Activated CD4-positive, alpha-beta memory T cell treated with anti-CD3 and anti-CD28 coated beads, Interleukin-2, amount 10 ng/mL, durations not matched to agents 7 days and 5 days (primary cell): Measurements from ENCODE around the gene PKD1L1. TPM values are rescaled to one million over a fixed set of nuclear protein-coding genes. Genes with fewer than 3 reads are reported as not detected.

ENCODE experiments used
- CTCF ChIA-PET: fragments of 350-600 bp; sonication (Branson Sonifier 250); formaldehyde crosslinking; loops from one replicate; lab custom pipeline; 2021; ENCODE audit warnings: antibody characterized with exemption, inconsistent platforms; lab: Charles Lee
- POLR2A ChIA-PET: fragments of 350-600 bp; sonication (Branson Sonifier 250); formaldehyde crosslinking; loops from one replicate; lab custom pipeline; 2021; ENCODE audit warnings: antibody characterized with exemption; lab: Charles Lee
- DNase-seq: peaks from one replicate; pipeline ENCODE4 v3.0.0-alpha.2; 2020
- H3K27ac Mint-ChIP-seq: one replicate; pipeline ENCODE4 v1.8.0; 2021; ENCODE audit warnings: mild to moderate bottlenecking, mixed read lengths
- H3K27me3 Mint-ChIP-seq: one replicate; pipeline ENCODE4 v1.8.0; 2021; ENCODE audit warnings: mixed read lengths
- H3K36me3 Mint-ChIP-seq: one replicate; pipeline ENCODE4 v1.8.0; 2021; ENCODE audit warnings: low read depth, mixed read lengths
- H3K4me1 Mint-ChIP-seq: one replicate; pipeline ENCODE4 v1.8.0; 2021; ENCODE audit warnings: mixed read lengths
- H3K4me3 Mint-ChIP-seq: one replicate; pipeline ENCODE4 v1.8.0; 2021; ENCODE audit warnings: mild to moderate bottlenecking, mixed read lengths
- H3K9me3 Mint-ChIP-seq: one replicate; pipeline ENCODE4 v1.8.0; 2021; ENCODE audit warnings: mixed read lengths
- total RNA-seq, 2 experiments: library from RNA; stranded (reverse); gene quantifications; one replicate each; pipeline ENCODE4 v1.2.3, GENCODE V29; 2021

Gene PKD1L1
- total RNA-seq, 2 experiments from 2014 or later = 0.05 to 0.48 TPM

DNA sequence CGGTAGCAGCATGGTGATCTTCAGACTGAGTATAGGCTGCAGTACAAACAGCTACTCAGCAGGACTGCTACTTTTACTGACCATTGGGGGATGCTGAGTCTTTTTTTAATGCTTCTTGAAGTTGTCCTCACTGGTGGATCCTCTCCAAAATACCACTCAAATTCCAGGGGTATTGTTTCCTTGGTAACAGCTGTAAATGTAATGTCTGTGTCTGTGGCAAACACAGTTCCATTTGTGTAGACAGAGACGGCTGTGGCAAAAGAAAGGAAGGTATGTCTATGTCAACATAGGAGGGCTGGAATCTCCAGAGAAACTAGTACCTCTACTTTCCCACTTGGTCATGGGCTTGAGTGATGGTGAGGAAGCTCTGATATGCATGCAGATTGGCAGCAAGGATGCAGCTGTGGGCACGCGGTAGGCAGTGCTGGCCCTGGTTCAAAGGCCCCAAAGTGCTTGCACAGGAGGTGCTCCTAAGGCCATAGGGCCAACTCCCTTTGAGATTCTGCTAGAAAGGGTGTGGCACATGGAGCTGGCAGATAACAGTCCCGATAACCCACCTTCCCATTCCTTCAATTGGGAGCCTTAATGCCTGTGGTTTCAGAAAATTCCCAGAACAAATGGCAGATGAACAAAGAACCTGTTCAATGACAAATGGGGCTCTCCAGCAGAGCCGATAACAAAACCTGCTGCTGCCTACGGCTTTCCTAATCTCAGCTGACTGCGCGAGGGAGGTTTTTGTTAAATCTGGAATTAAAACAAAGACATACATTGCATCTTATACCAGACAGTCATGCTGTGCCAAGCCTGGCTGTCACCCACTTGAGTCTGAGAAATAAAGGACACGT is 43.0 kb downstream of the PKD1L1 start:
- POLR2A ChIA-PET = no interaction called here
- Mint-ChIP-seq H3K4me3 (no peak overlapping the region), H3K9me3 (no peaks in the 10 kb centered on the region), H3K4me1 (no peaks in the 10 kb centered on the region), H3K36me3 (no peaks in the 10 kb centered on the region), H3K27me3 (no peaks in the 10 kb centered on the region), H3K27ac (no peak overlapping the region)
- CTCF ChIA-PET = no interaction called here
- no peak for DNase-seq

DNA sequence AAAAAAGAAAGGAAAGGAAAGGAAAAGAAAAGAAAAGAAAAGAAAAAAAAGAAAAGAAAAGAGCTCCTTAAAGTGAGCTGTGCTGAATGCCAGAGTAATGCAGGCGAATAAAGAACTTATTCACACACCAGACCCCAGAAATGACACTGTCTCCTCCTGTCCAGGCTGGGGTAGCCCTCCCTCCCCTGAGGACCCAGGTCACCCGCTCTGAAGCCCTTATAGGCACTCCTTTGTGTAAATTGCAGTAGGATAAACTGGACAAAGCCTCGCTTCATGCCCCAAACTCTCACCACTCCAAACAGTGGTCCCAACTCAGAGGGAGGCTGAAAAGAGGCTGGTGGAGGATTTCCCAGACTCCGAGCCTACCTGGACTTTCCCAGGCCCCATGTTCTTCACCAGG is 46.3 kb downstream of the PKD1L1 start:
- Mint-ChIP-seq H3K4me1 (no peaks in the 10 kb centered on the region), H3K9me3 (no peaks in the 10 kb centered on the region), H3K27me3 (peaks cover 4% of the 10 kb centered on the region), H3K4me3 (no peak overlapping the region), H3K27ac (no peak overlapping the region), H3K36me3 (no peaks in the 10 kb centered on the region)
- CTCF ChIA-PET = no interaction called here
- no peak for DNase-seq
- POLR2A ChIA-PET = no interaction called here

DNA sequence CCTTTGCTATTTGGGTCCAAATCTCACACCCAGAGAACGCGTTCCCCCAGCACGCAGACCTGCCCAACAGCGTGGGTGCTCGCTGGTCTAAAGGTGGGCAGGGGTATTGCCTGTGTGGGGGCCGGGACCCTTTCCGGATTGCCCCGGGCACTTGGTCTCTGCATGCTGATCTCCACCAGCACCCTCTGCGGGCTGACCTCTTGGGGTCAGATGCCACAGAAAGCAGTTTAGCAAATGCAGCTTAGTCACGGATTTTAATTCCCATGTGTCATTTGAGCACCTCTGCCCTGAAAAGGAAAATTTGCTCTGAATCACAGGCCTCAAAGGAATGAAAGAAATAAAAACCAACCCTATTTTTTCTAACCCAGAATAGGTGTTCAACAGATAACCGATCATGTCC is 46.7 kb downstream of the PKD1L1 start:
- CTCF ChIA-PET = no interaction called here
- DNase-seq = no peak
- POLR2A ChIA-PET = no interaction called here
- Mint-ChIP-seq H3K9me3 (no peaks in the 10 kb centered on the region), H3K27ac (no peak overlapping the region), H3K36me3 (no peaks in the 10 kb centered on the region), H3K4me1 (no peaks in the 10 kb centered on the region), H3K4me3 (no peak overlapping the region), H3K27me3 (peaks cover 7% of the 10 kb centered on the region)

DNA sequence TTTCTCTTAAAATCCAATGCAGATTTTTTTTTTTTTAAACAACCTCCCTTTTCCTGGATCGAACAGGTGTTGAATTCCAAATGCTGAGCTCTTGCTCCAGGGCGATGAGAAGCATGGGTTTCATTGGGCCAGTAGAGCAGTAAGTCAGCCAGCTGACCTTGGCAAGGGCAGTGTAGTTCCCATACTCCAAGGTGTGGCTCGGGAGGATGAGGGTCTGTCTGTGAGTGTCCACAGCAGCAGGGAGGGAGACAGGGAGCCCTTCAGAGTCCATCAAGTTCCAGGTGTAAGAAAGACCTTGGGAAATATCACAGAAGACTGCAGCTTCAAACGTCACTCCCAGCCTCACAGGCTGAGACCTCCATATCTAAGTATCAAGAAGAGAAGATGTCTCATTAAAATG is 50.4 kb downstream of the PKD1L1 start:
- ChIA-PET POLR2A (no interaction called here), CTCF (no interaction called here)
- peaks cover 8% of the 10 kb centered on the region for H3K27me3 Mint-ChIP-seq

DNA sequence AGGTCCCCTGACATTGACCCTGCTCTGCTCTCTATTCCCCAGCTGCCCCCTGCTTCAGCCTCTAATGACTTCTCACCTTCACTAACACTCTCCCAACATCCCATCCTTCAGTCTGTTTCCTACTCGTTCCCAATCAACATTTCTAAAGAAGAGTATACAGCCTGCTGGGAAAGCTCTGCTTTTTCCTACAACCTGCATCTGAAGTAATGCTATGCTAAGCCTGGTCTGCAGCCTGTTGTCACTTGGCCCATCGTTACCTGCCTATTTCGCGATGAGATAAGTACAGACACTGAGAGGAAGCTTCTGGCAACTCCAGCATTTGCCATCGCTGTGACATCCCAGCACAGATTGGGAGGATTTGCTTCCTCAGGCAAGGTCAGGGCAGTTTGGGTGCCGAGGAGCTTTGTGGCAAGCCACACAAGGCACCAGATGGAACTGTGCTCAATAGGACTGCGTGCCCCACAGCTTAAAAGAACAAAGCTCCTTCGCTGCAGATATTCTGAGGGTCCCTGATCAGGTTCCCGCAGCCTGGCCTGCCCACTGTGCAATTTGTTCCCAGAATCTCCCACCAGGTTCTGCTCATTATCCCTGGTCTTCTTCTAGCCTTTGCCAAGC is 51.4 kb downstream of the PKD1L1 start:
- Mint-ChIP-seq H3K9me3 (no peaks in the 10 kb centered on the region), H3K27ac (no peak overlapping the region), H3K4me3 (no peak overlapping the region), H3K27me3 (peaks cover 8% of the 10 kb centered on the region), H3K4me1 (no peaks in the 10 kb centered on the region), H3K36me3 (no peaks in the 10 kb centered on the region)
- POLR2A ChIA-PET = no interaction called here
- DNase-seq = no peak
- CTCF ChIA-PET = no interaction called here

More for the DNA sequence above, 50.4 kb downstream of the PKD1L1 start:
- H3K36me3 Mint-ChIP-seq = no peaks in the 10 kb centered on the region
- DNase-seq = no peak
- H3K4me1 Mint-ChIP-seq = no peaks in the 10 kb centered on the region
- no peak overlapping the region for H3K4me3 Mint-ChIP-seq
- H3K9me3 Mint-ChIP-seq = no peaks in the 10 kb centered on the region
- no peak overlapping the region for H3K27ac Mint-ChIP-seq

DNA sequence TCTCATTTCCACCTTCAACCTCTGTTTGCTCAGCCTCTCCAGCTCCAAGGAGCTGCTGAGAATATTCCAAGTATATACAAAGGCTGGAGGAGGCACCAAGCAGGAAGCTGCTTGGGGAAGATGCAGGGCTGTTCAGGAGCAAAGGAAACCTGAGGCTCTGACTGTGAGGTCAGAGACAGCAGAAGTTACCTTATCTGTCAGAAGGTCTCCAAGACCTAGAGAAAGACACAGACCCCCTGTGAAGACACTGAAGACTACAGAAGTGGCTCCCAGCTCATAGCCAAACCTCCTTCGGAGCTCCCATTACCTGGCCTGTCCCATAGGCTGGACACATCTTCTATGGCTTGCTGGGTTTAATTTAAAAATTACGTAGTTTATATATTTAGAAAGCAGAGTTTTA is 53.2 kb downstream of the PKD1L1 start:
- Mint-ChIP-seq H3K36me3 (no peaks in the 10 kb centered on the region), H3K9me3 (no peaks in the 10 kb centered on the region), H3K27me3 (peaks cover 8% of the 10 kb centered on the region), H3K27ac (no peak overlapping the region), H3K4me3 (no peak overlapping the region), H3K4me1 (no peaks in the 10 kb centered on the region)
- no peak for DNase-seq
- ChIA-PET POLR2A (no interaction called here), CTCF (no interaction called here)

DNA sequence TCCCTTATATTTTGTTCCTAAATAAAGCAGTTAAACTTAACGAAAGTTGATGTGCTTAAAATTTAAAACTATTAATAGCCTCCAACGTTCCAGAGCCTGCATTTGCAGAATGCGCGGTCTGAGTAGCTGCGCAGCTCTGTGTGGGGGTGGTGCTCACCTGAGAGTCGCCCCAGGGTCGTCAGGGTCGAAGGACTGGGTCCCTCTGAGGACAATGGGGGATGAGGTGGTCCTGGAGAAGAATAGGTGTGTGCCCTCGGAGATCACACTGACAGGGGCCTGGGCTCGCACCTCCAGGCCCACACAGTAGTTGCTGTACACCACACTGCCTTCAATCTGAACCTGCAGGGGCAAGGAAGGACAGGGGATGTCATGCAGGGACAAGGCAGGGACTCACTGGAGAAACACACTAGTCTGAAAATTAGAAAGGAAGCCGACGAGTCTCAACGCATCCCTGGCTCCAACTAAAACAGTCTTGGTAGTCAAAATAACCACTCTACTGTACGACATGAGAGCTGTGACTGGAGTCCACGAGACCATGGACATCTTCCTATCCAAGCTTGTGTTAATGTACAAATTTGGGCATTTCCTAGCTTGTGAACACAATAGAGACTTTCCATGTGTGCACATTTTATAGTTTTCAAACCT is 54.4 kb downstream of the PKD1L1 start:
- Mint-ChIP-seq H3K9me3 (no peaks in the 10 kb centered on the region), H3K4me1 (no peaks in the 10 kb centered on the region), H3K27ac (no peak overlapping the region), H3K4me3 (no peak overlapping the region), H3K36me3 (no peaks in the 10 kb centered on the region), H3K27me3 (peaks cover 8% of the 10 kb centered on the region)
- ChIA-PET POLR2A (no interaction called here), CTCF (no interaction called here)
- no peak for DNase-seq

DNA sequence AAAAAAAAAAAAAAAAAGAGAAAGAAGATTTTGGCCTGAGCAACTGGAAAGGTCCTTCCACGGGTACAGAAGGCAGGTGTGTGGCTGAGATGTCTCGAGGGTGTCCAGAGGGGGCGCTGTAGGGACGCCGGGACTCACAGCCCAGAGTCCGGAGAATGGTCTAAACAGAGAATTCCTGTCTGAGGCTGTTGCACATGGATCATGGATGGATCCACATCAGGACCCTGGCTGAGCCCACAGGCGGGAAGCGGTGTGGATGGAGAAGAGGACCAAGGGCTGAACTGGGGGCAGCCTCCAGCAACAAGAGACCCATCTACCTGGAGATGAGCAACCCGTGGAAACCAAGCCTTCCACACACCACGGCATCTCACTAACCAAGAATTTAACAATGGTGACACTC is 55.0 kb downstream of the PKD1L1 start:
- Mint-ChIP-seq H3K4me3 (no peak overlapping the region), H3K27ac (no peak overlapping the region), H3K9me3 (no peaks in the 10 kb centered on the region), H3K27me3 (peaks cover 8% of the 10 kb centered on the region), H3K4me1 (no peaks in the 10 kb centered on the region), H3K36me3 (no peaks in the 10 kb centered on the region)
- ChIA-PET CTCF (no interaction called here), POLR2A (no interaction called here)
- DNase-seq = no peak

DNA sequence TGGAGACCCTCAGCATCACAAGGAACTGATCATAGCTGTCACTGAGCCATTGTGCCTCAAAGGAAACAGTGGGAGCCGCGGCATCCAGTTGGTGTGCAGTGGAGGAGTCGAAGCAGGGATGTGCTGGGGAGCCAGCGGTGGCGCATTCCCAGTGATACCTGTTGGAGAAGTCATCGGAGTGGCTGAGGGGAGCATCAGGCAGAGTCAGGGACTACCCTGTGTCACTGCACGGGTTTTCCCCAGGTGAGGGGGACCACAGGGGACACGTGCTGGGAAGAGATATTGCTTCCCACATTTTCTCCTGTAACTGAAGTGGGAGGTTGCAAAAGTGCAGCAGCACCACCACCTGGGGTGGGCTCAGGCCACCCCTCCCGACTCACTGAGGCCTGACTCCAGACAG is 57.7 kb downstream of the PKD1L1 start:
- no peak overlapping the region for H3K27ac Mint-ChIP-seq
- CTCF ChIA-PET = no interaction called here
- no peak overlapping the region for H3K4me3 Mint-ChIP-seq
- POLR2A ChIA-PET = no interaction called here
- H3K27me3 Mint-ChIP-seq = no peaks in the 10 kb centered on the region
- DNase-seq = no peak
- H3K9me3 Mint-ChIP-seq = no peaks in the 10 kb centered on the region
- H3K4me1 Mint-ChIP-seq = no peaks in the 10 kb centered on the region
- no peaks in the 10 kb centered on the region for H3K36me3 Mint-ChIP-seq

DNA sequence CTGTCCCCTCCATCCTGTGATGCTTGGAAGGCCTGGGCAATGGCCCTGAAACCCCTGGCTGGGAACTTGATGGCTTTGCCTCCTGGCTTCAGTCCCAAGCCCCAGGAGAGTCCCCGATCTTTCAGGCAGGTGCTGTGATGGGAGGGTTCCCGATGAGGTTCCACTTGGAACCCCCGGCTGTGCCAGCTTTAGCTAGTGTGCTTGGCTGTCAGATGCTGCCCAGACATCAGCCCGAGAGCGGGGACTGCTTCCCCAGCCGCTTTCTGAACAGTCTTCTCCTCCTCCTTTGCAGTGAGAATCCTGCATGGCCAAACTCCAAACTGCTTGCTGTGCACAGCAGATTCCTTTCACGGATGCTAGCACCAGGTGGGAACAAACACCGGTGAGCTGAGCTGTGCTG is 58.1 kb downstream of the PKD1L1 start:
- H3K4me3 Mint-ChIP-seq = no peak overlapping the region
- no peaks in the 10 kb centered on the region for H3K9me3 Mint-ChIP-seq
- H3K36me3 Mint-ChIP-seq = no peaks in the 10 kb centered on the region
- POLR2A ChIA-PET = no interaction called here
- no peak for DNase-seq
- peaks cover 2% of the 10 kb centered on the region for H3K4me1 Mint-ChIP-seq
- CTCF ChIA-PET = no interaction called here
- H3K27ac Mint-ChIP-seq = no peak overlapping the region
- no peaks in the 10 kb centered on the region for H3K27me3 Mint-ChIP-seq

DNA sequence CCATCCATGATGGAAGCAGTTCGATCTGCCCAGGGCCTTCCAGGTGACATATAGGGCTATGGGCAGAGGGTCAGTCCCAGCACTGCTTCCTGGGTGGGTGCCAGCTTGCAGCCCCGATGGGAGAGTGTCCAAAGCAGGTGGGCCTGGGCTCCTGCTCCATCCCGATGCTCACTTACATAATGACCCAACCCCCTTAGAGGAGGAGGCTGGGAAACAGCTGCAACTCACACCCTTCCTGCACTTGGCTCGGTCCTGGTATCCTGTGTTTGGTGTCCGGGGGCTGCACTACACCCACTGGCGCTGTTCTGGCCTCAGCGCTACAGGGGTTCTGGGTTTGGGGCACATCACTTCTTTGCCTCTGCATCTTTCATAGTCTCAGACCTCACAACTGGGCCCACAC is 58.5 kb downstream of the PKD1L1 start:
- no peaks in the 10 kb centered on the region for H3K36me3 Mint-ChIP-seq
- no peaks in the 10 kb centered on the region for H3K27me3 Mint-ChIP-seq
- DNase-seq = no peak
- no peak overlapping the region for H3K27ac Mint-ChIP-seq
- peaks cover 6% of the 10 kb centered on the region for H3K4me1 Mint-ChIP-seq
- ChIA-PET POLR2A (no interaction called here), CTCF (no interaction called here)
- no peaks in the 10 kb centered on the region for H3K9me3 Mint-ChIP-seq
- no peak overlapping the region for H3K4me3 Mint-ChIP-seq

DNA sequence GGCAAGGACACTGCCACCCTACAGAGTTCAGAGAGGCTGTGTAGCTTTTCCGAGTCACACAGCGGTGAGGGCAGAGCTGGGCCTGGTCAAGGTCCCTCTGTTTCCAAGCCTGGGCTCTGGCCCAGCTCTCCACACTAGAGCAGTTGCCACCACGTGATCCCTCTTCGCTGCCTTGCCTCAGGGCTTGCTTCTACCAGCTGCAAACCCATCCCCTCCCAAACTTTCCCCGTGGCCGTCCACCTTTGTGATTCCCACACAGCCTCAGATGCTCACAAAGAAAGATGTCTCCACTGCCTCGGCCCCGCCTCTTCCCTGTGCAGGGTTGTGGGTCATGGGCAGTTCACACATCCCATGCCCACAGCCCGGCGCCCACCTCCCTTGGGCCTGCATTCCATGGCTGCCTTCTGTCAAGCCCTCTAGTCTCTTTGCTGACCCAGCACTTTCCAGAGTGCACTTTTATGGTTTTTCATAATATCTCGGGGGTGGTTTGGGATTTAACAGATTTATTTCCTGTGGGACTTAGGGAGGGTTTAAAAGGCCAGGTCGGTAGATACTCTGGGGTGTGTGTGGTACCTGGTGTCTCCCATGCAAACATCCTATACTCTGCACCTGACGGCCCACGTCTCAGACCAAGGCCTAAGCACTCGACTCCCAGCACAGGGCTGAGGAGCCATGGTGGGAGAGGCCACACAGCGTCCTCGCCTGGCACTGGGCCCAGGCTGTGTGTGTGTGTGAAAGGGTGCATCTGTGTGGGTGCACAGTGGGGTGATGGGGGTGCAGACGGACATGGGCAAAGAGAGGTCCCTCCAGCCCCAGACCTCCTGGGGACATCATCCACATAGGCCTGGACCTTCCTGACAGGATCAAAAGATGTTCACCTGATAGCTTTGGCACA is 59.6 kb downstream of the PKD1L1 start:
- H3K4me3 Mint-ChIP-seq = no peak overlapping the region
- H3K27ac Mint-ChIP-seq = no peak overlapping the region
- H3K9me3 Mint-ChIP-seq = no peaks in the 10 kb centered on the region
- CTCF ChIA-PET = no interaction called here
- H3K27me3 Mint-ChIP-seq = no peaks in the 10 kb centered on the region
- H3K4me1 Mint-ChIP-seq = peaks cover 6% of the 10 kb centered on the region
- H3K36me3 Mint-ChIP-seq = no peaks in the 10 kb centered on the region
- no peak for DNase-seq
- POLR2A ChIA-PET = no interaction called here
